Spleen (tissue), 11 donors: ENCODE data around the gene ABTB1. TPM values are rescaled to one million over a fixed set of nuclear protein-coding genes. Genes with fewer than 3 reads are reported as not detected.

Experiments used
- DNase-seq: peaks from one replicate; pipeline ENCODE4 v3.0.0-alpha.2; 2020
- H3K27ac ChIP-seq, 8 donors: fragments of 200-600 bp; sonication (generic) in 7 of 8; 1 replicate in 4 of 8; 2 replicates in 4 of 8; pipeline versions ENCODE4 v1.5.0 to v1.8.0; 2016 to 2021; ENCODE audit warnings: inconsistent platforms in 4 of 8, mild to moderate bottlenecking in 4 of 8, moderate library complexity in 1 of 8
- H3K27me3 ChIP-seq, 7 donors: fragments of 200-600 bp; sonication (generic) in 6 of 7; replicated peaks in 1 of 7; 1 replicate in 4 of 7; 2 replicates in 3 of 7; pipeline versions ENCODE4 v1.5.0 to v1.8.0; 2016 to 2021; ENCODE audit warnings: inconsistent platforms in 3 of 7, mild to moderate bottlenecking in 1 of 7
- H3K36me3 ChIP-seq, 6 donors: fragments of 200-600 bp; sonication (generic) in 5 of 6; 1 replicate in 4 of 6; 2 replicates in 2 of 6; pipeline versions ENCODE4 v1.5.0 to v1.8.0; 2016 to 2021; ENCODE audit warnings: inconsistent platforms in 2 of 6
- H3K4me1 ChIP-seq, 6 donors: fragments of 200-600 bp; sonication (generic) in 5 of 6; 1 replicate in 3 of 6; 2 replicates in 3 of 6; pipeline versions ENCODE4 v1.5.0 to v1.8.0; 2016 to 2021; ENCODE audit warnings: inconsistent platforms in 3 of 6
- H3K4me3 ChIP-seq, 8 donors: fragments of 200-600 bp; sonication (generic) in 7 of 8; 1 replicate in 4 of 8; 2 replicates in 4 of 8; pipeline versions ENCODE4 v1.5.0 to v1.8.0; 2016 to 2021; ENCODE audit warnings: inconsistent platforms in 4 of 8, mild to moderate bottlenecking in 4 of 8, moderate library complexity in 2 of 8
- H3K9me3 ChIP-seq, 8 donors: fragments of 200-600 bp; sonication (generic) in 7 of 8; 1 replicate in 4 of 8; 2 replicates in 4 of 8; pipeline versions ENCODE4 v1.5.0 to v1.8.0; 2016 to 2021; ENCODE audit warnings: inconsistent platforms in 4 of 8
- CTCF ChIP-seq, 11 experiments: fragments of 200-600 bp in 7 of 11; fragments of 450-650 bp in 4 of 11; sonication (generic) in 4 of 11; IDR thresholded peaks in 8 of 11; conservative IDR thresholded peaks in 3 of 11; 1 replicate in 7 of 11; 2 replicates in 4 of 11; pipeline versions ENCODE4 v1.4.0 to v1.8.0; 2016 to 2021; ENCODE audit warnings: antibody characterized with exemption in 11 of 11, inconsistent platforms in 4 of 11, mild to moderate bottlenecking in 1 of 11
- POLR2A ChIP-seq, 3 donors: fragments of 450-650 bp; IDR thresholded peaks; one replicate each; pipeline ENCODE4 v1.5.1; 2017; ENCODE audit warnings: antibody characterized with exemption in 3 of 3, mild to moderate bottlenecking in 1 of 3
- POLR2AphosphoS5 ChIP-seq, 3 donors: sonication (generic); formaldehyde crosslinking; IDR thresholded peaks; one replicate each; pipeline ENCODE4 v1.5.1; 2017; ENCODE audit warnings: antibody characterized with exemption in 3 of 3
- WGBS, 5 donors: extraction: QIAGEN DNeasy Blood & Tissue Kit in 3 of 5; methylation state at CpG; one replicate each; pipeline versions ENCODE4 v1.1.5 to v1.1.7; 2013 to 2018; 5-methylcytosine and 5-hydroxymethylcytosine counted together
- intact Hi-C: fragments of 100-400 bp; cut with DNase I; formaldehyde crosslinking; loops from one replicate; pipeline ENCODE4 v1.15.0; 2023; ENCODE audit warnings: low total_unique reads
- polyA plus RNA-seq, 3 donors: library from polyadenylated mRNA; stranded (reverse); fragments of 200-250 nt; gene quantifications; one replicate each; pipeline ENCODE4 v1.2.1, GENCODE V29; 2013
- total RNA-seq, 7 donors: library from RNA; depleted of rRNA in 3 of 7; stranded (reverse); fragments of >200 nt in 3 of 7; fragmentation: NEBNext Ultra II Directional in 4 of 7; extraction: Animal tissue kit (Norgen Biotek cat#: 25700) in 4 of 7; gene quantifications; one replicate each; pipeline versions ENCODE4 v1.1.0 to v1.2.1, GENCODE V29; 2016 to 2021
- donor health status: healthy with polysubstance abuse.
- donor health status: DM: no; HTN: no; CAD: no; lungs with moderate emphysema.
- donor health status: DM: no; HTN: no; CAD: no.
- donor health status: Bipolar disorder and iron deficiency.
- donor health status: healthy.
- donor health status: DM: no; HTN: no; CAD: no.
- donor health status: DM: yes; HTN: yes; CAD: no.

ABTB1 gene
- total and polyA plus RNA-seq, 10 donors, result 57.9 to 172 (median 145) TPM

DNA sequence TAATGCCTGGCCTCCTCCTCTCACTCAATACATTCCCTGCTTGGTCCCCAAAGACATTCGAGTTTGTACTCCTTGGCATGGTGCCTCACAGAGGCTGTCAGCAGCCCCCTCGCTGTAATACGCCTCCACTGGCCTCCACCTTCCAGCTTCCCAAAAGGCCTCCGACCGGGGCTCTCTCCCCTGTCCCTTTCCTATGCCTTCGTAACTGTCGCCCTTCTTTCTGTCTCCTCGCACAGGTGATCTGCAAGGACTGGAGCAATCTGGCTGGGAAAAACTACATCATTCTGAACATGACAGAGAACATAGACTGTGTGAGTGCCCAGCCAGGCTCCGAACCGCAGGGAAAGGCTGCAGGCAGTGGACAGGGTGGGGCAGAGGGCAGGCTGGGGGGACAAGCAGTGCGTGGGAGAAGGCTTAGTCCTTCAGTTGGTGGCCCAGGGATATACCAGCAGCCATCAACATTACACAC is 10.7 kb upstream of the ABTB1 start:
- Histone ChIP-seq H3K4me1 (no peaks in the 10 kb centered on the region), H3K27me3 (no peaks in the 10 kb centered on the region), H3K36me3 (no peaks in the 10 kb centered on the region), H3K9me3 (no peaks in the 10 kb centered on the region), H3K4me3 (no peak overlapping the region), H3K27ac (no peak overlapping the region)
- DNase-seq, result no peak
- WGBS, 5 donors, result 90 to 93% (median 92%) methylated on average over 11 of the region's 11 CpGs
- no peak for TF ChIP-seq CTCF (IDR thresholded peaks at IDR 0.05 in 8 of 11, conservative IDR thresholded peaks at IDR 0.05 in 3 of 11)
- no peak for TF ChIP-seq POLR2A (IDR thresholded peaks at IDR 0.05)
- no peak for TF ChIP-seq POLR2AphosphoS5 (IDR thresholded peaks at IDR 0.05)
- intact Hi-C loops, result no loop called here

DNA sequence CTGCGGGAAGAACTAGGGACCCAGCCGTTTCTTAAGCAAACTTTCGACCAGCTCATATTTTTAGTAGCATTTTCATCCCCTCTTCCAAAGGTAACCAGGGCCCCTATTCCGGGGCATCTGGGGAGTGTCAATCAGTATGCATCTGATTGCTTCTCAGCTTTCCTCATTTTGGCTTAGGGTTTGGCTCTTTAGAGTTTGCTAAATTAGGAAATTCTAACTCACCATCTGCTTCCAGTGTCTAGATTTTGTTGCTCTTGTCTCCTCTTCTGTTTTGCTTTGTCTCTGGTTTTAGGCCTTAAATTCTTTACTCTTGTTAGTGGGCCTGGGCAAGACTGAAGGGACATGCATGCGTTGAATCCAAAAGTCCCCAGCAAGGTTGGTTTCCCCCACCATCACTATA is 9.6 kb upstream of the ABTB1 start:
- Histone ChIP-seq H3K4me1 (no peaks in the 10 kb centered on the region), H3K27me3 (no peaks in the 10 kb centered on the region), H3K9me3 (no peaks in the 10 kb centered on the region), H3K36me3 (no peaks in the 10 kb centered on the region), H3K27ac (no peak overlapping the region), H3K4me3 (no peak overlapping the region)
- 88 to 95% (median 91%) methylated on average over 5 of the region's 5 CpGs for WGBS, 5 donors
- TF ChIP-seq POLR2A (IDR thresholded peaks at IDR 0.05), result no peak
- no peak for TF ChIP-seq CTCF (IDR thresholded peaks at IDR 0.05 in 8 of 11, conservative IDR thresholded peaks at IDR 0.05 in 3 of 11)
- no peak for TF ChIP-seq POLR2AphosphoS5 (IDR thresholded peaks at IDR 0.05)
- intact Hi-C loops, result no loop called here
- DNase-seq, result no peak

DNA sequence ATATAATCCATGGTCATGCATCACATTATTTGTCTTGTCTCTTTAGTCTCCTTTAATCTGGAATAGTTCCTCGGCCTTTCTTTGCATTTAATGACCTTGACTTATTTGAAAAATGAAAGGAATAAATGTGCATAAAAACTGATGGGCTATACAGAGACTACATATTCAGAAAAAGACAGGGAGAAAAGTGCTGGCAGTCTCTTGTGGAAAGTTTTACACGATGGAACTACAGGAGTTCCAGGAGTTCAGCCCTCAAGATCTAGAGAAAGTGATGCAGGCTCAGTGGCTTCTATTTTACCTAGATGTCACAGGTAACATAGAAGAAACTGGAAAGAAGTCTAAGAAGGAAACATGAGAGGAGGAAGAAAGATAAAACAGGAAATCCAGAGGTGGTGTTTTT is 7.6 kb upstream of the ABTB1 start:
- no peak for DNase-seq
- TF ChIP-seq POLR2AphosphoS5 (IDR thresholded peaks at IDR 0.05) (no peak), CTCF (IDR thresholded peaks at IDR 0.05 in 8 of 11, conservative IDR thresholded peaks at IDR 0.05 in 3 of 11) (no peak), POLR2A (IDR thresholded peaks at IDR 0.05) (no peak)
- 84 to 93% (median 88%) methylated on average over 2 of the region's 2 CpGs for WGBS, 5 donors

GRCh38 chr3:127665586-127665985 is 7.2 kb upstream of the ABTB1 start:
- DNase-seq, result no peak
- Histone ChIP-seq H3K4me1 (no peaks in the 10 kb centered on the region), H3K27me3 (no peaks in the 10 kb centered on the region), H3K27ac (no peak overlapping the region), H3K9me3 (no peaks in the 10 kb centered on the region), H3K36me3 (no peaks in the 10 kb centered on the region), H3K4me3 (no peak overlapping the region)
- WGBS, 5 donors, result 82 to 98% (median 95%) methylated on average over 3 of the region's 3 CpGs
- TF ChIP-seq CTCF (IDR thresholded peaks at IDR 0.05 in 8 of 11, conservative IDR thresholded peaks at IDR 0.05 in 3 of 11) (no peak), POLR2AphosphoS5 (IDR thresholded peaks at IDR 0.05) (no peak), POLR2A (IDR thresholded peaks at IDR 0.05) (no peak)
- intact Hi-C loops, result no loop called here

More for the DNA sequence above, 7.6 kb upstream of the ABTB1 start:
- H3K9me3 ChIP-seq, result no peaks in the 10 kb centered on the region
- H3K4me1 ChIP-seq, result no peaks in the 10 kb centered on the region
- intact Hi-C loops, result no loop called here
- H3K36me3 ChIP-seq, result no peaks in the 10 kb centered on the region
- no peaks in the 10 kb centered on the region for H3K27me3 ChIP-seq
- no peak overlapping the region for H3K4me3 ChIP-seq
- no peak overlapping the region for H3K27ac ChIP-seq
